ENCODE measurements around the gene FMO3. TPM values are rescaled to one million over a fixed set of nuclear protein-coding genes. Genes with fewer than 3 reads are reported as not detected.

Gene FMO3
- total RNA-seq (0.19 TPM), polyA plus RNA-seq (2.5 TPM)
- long read RNA-seq, donor 1 = 0 reads
- long read RNA-seq, donor 2 = 0 reads
- long read RNA-seq, donor 3 = 0 reads
- long read RNA-seq, donor 4 = 0 reads
- long read RNA-seq, donor 5 = 0 reads
- long read RNA-seq, donor 6 = 0 reads
- long read RNA-seq, donor 7 = 0 reads
- long read RNA-seq, donor 8 = 0 reads
- long read RNA-seq, donor 9 = 0 reads
- long read RNA-seq, donor 10 = 0 reads

- no peaks in the 10 kb centered on the region for H3K27me3 ChIP-seq (ENCODE audit: control insufficient read depth in 2 of 2, insufficient read depth in 1 of 2, low read length in 1 of 2)
- 85% methylated on average over 5 of the region's 5 CpGs for WGBS
Observed at GRCh38 chr1:171090604-171091003, at the start of gene FMO3. Gene FMO3, plus strand, starts transcription at chr1:171090905. Its CDS starts 1,754 bp downstream, at chr1:171092659.

DNA sequence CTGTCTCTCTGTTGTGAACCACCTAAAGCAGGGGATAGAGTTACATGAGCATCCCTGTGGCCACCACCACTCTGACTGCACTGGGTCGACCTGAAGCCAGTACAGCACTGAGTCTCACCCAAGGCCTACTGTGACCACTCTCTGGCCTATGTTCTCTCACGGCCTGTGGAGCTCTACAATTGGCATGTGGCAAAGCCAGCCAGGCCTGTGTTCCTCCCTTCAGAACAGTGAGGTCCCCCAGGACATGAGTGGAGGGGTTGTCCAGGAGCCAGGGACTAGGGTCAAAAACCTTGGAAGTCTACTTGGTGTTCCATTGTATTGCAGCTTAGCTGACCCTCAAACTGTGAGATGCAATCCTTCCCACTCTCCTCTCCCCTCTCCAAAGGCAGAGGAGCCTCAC is 42.7 kb upstream of the FMO3 start:
- Histone ChIP-seq H3K27me3 (ENCODE audit: control insufficient read depth in 2 of 2, insufficient read depth in 1 of 2, low read length in 1 of 2) (no peaks in the 10 kb centered on the region), H3K4me3 (ENCODE audit: low read length in 2 of 2) (no peak overlapping the region), H3K4me1 (ENCODE audit: control insufficient read depth in 2 of 2, insufficient read depth in 2 of 2, low read length in 2 of 2) (no peaks in the 10 kb centered on the region), H3K27ac (ENCODE audit: low read depth in 1 of 2, low read length in 1 of 2) (no peak overlapping the region), H3K36me3 (ENCODE audit: control insufficient read depth in 2 of 2, insufficient read depth in 2 of 2, low read length in 1 of 2) (no peaks in the 10 kb centered on the region), H3K9me3 (ENCODE audit: control insufficient read depth in 2 of 2, insufficient read depth in 1 of 2, low read length in 1 of 2) (peaks cover 0 to 16% of the 10 kb centered on the region in 2 donors)
- DNase-seq (ENCODE audit: low read depth in 6 of 9, low spot score in 9 of 9) = no peak
- WGBS = 84% methylated on average over 2 of the region's 2 CpGs

More at GRCh38 chr1:171090604-171091003, at the start of gene FMO3:
- Histone ChIP-seq H3K4me1 (ENCODE audit: control insufficient read depth in 2 of 2, insufficient read depth in 2 of 2, low read length in 2 of 2) (no peaks in the 10 kb centered on the region), H3K36me3 (ENCODE audit: control insufficient read depth in 2 of 2, insufficient read depth in 2 of 2, low read length in 1 of 2) (no peaks in the 10 kb centered on the region), H3K4me3 (ENCODE audit: low read length in 2 of 2) (no peak within 1 kb of the TSS), H3K27ac (ENCODE audit: low read depth in 1 of 2, low read length in 1 of 2) (no peak within 1 kb of the TSS), H3K9me3 (ENCODE audit: control insufficient read depth in 2 of 2, insufficient read depth in 1 of 2, low read length in 1 of 2) (no peaks in the 10 kb centered on the region)
- no peak for DNase-seq (ENCODE audit: low read depth in 6 of 9, low spot score in 9 of 9)

DNA sequence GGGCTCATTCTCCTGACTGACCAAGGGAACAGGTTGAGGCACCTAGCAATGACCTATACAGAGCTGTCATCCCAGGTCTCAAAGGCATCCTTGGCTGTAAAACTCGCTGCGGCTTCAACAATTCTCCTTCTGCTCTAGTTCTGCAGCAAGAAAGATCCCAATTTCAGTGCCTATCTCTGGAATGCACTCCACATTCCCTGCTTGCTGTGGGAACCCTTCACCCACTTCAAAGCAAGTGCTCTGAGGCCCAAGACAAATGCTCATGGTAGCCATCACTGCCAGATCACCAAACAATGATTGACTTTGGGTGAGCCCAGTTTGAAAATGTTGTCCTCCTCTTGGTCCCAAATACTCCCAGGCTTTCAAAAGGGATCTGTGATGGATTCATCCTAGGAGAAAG is 37.7 kb upstream of the FMO3 start:
- Histone ChIP-seq H3K27ac (ENCODE audit: low read depth in 1 of 2, low read length in 1 of 2) (no peak overlapping the region), H3K9me3 (ENCODE audit: control insufficient read depth in 2 of 2, insufficient read depth in 1 of 2, low read length in 1 of 2) (peaks cover 0 to 25% of the 10 kb centered on the region in 2 donors), H3K27me3 (ENCODE audit: control insufficient read depth in 2 of 2, insufficient read depth in 1 of 2, low read length in 1 of 2) (no peaks in the 10 kb centered on the region), H3K36me3 (ENCODE audit: control insufficient read depth in 2 of 2, insufficient read depth in 2 of 2, low read length in 1 of 2) (no peaks in the 10 kb centered on the region), H3K4me3 (ENCODE audit: low read length in 2 of 2) (no peak overlapping the region), H3K4me1 (ENCODE audit: control insufficient read depth in 2 of 2, insufficient read depth in 2 of 2, low read length in 2 of 2) (no peaks in the 10 kb centered on the region)
- no peak for DNase-seq (ENCODE audit: low read depth in 6 of 9, low spot score in 9 of 9)
- WGBS = 100% methylated on average over 2 of the region's 2 CpGs

GRCh38 chr1:171055966-171056643 is 34.6 kb upstream of the FMO3 start:
- WGBS = 93% methylated on average over 3 of the region's 3 CpGs
- no peaks in the 10 kb centered on the region for H3K4me1 ChIP-seq (ENCODE audit: control insufficient read depth in 2 of 2, insufficient read depth in 2 of 2, low read length in 2 of 2)
- H3K4me3 ChIP-seq (ENCODE audit: low read length in 2 of 2) = no peak overlapping the region
- no peaks in the 10 kb centered on the region for H3K27me3 ChIP-seq (ENCODE audit: control insufficient read depth in 2 of 2, insufficient read depth in 1 of 2, low read length in 1 of 2)
- no peaks in the 10 kb centered on the region for H3K36me3 ChIP-seq (ENCODE audit: control insufficient read depth in 2 of 2, insufficient read depth in 2 of 2, low read length in 1 of 2)
- no peak for DNase-seq (ENCODE audit: low read depth in 6 of 9, low spot score in 9 of 9)
- H3K9me3 ChIP-seq (ENCODE audit: control insufficient read depth in 2 of 2, insufficient read depth in 1 of 2, low read length in 1 of 2) = peaks cover 0 to 16% of the 10 kb centered on the region in 2 donors
- H3K27ac ChIP-seq (ENCODE audit: low read depth in 1 of 2, low read length in 1 of 2) = no peak overlapping the region

DNA sequence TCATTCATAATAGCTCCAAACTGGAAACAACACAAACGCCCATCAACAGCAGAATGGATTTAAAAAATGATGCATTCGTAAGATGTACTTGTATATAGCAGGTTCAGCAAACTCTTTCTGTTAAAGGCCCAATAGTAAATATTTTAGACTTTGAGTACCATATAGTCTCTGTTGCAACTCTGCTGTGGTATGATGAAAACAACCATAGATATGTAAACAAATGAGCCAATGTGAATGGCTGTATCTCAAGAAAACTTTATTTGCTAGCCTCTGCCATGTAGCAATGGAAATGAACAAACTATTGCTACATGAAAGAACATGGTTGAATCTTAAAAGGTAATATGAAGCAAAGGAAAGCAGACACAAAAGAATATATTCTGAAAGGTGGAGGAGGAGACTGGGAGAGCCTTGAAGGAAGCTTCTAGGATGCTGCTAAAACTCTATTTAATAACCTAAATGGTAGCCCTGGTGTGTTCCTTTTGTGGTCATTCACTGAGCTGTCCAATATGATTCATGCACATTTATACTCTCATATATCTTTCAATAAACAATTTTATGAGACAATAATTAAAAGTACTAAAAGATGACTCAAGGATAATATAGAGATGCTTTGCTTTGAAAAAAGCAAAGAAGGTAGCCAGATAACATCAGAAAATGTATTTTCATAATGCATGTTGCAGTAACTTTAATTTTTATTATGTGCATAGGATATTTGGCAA is 29.1 kb upstream of the FMO3 start:
- Histone ChIP-seq H3K27me3 (ENCODE audit: control insufficient read depth in 2 of 2, insufficient read depth in 1 of 2, low read length in 1 of 2) (no peaks in the 10 kb centered on the region), H3K9me3 (ENCODE audit: control insufficient read depth in 2 of 2, insufficient read depth in 1 of 2, low read length in 1 of 2) (no peaks in the 10 kb centered on the region), H3K36me3 (ENCODE audit: control insufficient read depth in 2 of 2, insufficient read depth in 2 of 2, low read length in 1 of 2) (no peaks in the 10 kb centered on the region), H3K27ac (ENCODE audit: low read depth in 1 of 2, low read length in 1 of 2) (no peak overlapping the region), H3K4me3 (ENCODE audit: low read length in 2 of 2) (no peak overlapping the region), H3K4me1 (ENCODE audit: control insufficient read depth in 2 of 2, insufficient read depth in 2 of 2, low read length in 2 of 2) (no peaks in the 10 kb centered on the region)
- 85% methylated on average over 2 of the region's 2 CpGs for WGBS
- no peak for DNase-seq (ENCODE audit: low read depth in 6 of 9, low spot score in 9 of 9)

- no peak for DNase-seq (ENCODE audit: low read depth in 6 of 9, low spot score in 9 of 9)
- 91% methylated on average over 4 of the region's 4 CpGs for WGBS
- H3K4me1 ChIP-seq (ENCODE audit: control insufficient read depth in 2 of 2, insufficient read depth in 2 of 2, low read length in 2 of 2) = no peaks in the 10 kb centered on the region
- no peak overlapping the region for H3K4me3 ChIP-seq (ENCODE audit: low read length in 2 of 2)
- no peaks in the 10 kb centered on the region for H3K36me3 ChIP-seq (ENCODE audit: control insufficient read depth in 2 of 2, insufficient read depth in 2 of 2, low read length in 1 of 2)
- no peak overlapping the region for H3K27ac ChIP-seq (ENCODE audit: low read depth in 1 of 2, low read length in 1 of 2)
- H3K9me3 ChIP-seq (ENCODE audit: control insufficient read depth in 2 of 2, insufficient read depth in 1 of 2, low read length in 1 of 2) = no peaks in the 10 kb centered on the region
- no peaks in the 10 kb centered on the region for H3K27me3 ChIP-seq (ENCODE audit: control insufficient read depth in 2 of 2, insufficient read depth in 1 of 2, low read length in 1 of 2)
Observed at GRCh38 chr1:171062902-171063301, 27.8 kb upstream of the FMO3 start.

GRCh38 chr1:171075041-171075440 is 15.7 kb upstream of the FMO3 start:
- Histone ChIP-seq H3K4me3 (ENCODE audit: low read length in 2 of 2) (no peak overlapping the region), H3K36me3 (ENCODE audit: control insufficient read depth in 2 of 2, insufficient read depth in 2 of 2, low read length in 1 of 2) (no peaks in the 10 kb centered on the region), H3K9me3 (ENCODE audit: control insufficient read depth in 2 of 2, insufficient read depth in 1 of 2, low read length in 1 of 2) (no peaks in the 10 kb centered on the region), H3K27ac (ENCODE audit: low read depth in 1 of 2, low read length in 1 of 2) (no peak overlapping the region), H3K4me1 (ENCODE audit: control insufficient read depth in 2 of 2, insufficient read depth in 2 of 2, low read length in 2 of 2) (no peaks in the 10 kb centered on the region), H3K27me3 (ENCODE audit: control insufficient read depth in 2 of 2, insufficient read depth in 1 of 2, low read length in 1 of 2) (no peaks in the 10 kb centered on the region)
- WGBS = 70% methylated on average over 3 of the region's 3 CpGs
- no peak for DNase-seq (ENCODE audit: low read depth in 6 of 9, low spot score in 9 of 9)

DNA sequence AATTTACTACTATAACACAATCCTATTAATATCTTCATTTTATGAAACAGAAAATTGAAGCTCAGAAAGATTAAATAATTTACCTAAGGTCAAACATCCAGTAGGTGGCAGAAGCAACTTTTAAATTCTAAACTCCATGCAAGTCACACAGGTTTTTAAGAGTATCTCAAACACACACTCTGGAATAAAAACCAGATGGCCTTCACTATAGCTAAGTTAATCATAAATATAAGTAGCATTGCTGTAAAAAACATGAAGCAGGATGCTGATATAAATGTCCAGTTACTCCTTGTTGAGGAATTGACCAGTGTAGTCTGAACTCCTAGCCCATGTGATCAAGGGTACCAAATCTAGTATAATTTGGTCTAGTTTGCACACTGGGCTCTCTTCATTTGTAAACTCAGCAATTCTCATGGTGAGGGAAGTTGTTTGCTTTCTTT is 9.4 kb upstream of the FMO3 start:
- no peak overlapping the region for H3K27ac ChIP-seq (ENCODE audit: low read depth in 1 of 2, low read length in 1 of 2)
- no peaks in the 10 kb centered on the region for H3K4me1 ChIP-seq (ENCODE audit: control insufficient read depth in 2 of 2, insufficient read depth in 2 of 2, low read length in 2 of 2)

DNA sequence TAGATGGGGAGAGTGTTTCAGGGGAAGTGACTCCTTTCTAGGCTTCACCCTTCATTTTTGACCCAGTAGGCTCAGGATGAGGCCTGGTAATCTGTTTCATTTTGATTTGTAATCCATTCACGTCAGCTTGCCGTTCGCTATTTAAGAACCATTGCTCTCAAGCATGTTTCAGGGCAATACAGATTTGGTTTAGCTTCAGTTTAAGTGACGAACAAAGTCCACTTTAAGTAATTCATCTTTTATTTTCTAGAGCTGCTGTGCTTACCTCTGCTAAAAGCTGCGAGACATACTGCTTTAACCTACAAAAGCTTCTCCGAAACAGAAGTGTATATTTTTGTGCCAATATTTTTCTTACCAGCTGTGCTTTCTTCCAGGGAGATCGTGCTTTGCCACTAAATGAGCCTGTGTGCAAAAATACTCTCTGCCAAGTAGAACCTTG is 8.9 kb upstream of the FMO3 start:
- 94% methylated on average over 7 of the region's 7 CpGs for WGBS
- Histone ChIP-seq H3K9me3 (ENCODE audit: control insufficient read depth in 2 of 2, insufficient read depth in 1 of 2, low read length in 1 of 2) (no peaks in the 10 kb centered on the region), H3K27ac (ENCODE audit: low read depth in 1 of 2, low read length in 1 of 2) (no peak overlapping the region), H3K4me1 (ENCODE audit: control insufficient read depth in 2 of 2, insufficient read depth in 2 of 2, low read length in 2 of 2) (no peaks in the 10 kb centered on the region), H3K36me3 (ENCODE audit: control insufficient read depth in 2 of 2, insufficient read depth in 2 of 2, low read length in 1 of 2) (no peaks in the 10 kb centered on the region), H3K4me3 (ENCODE audit: low read length in 2 of 2) (no peak overlapping the region), H3K27me3 (ENCODE audit: control insufficient read depth in 2 of 2, insufficient read depth in 1 of 2, low read length in 1 of 2) (no peaks in the 10 kb centered on the region)
- no peak for DNase-seq (ENCODE audit: low read depth in 6 of 9, low spot score in 9 of 9)

More for the DNA sequence above, 9.4 kb upstream of the FMO3 start:
- Histone ChIP-seq H3K36me3 (ENCODE audit: control insufficient read depth in 2 of 2, insufficient read depth in 2 of 2, low read length in 1 of 2) (no peaks in the 10 kb centered on the region), H3K9me3 (ENCODE audit: control insufficient read depth in 2 of 2, insufficient read depth in 1 of 2, low read length in 1 of 2) (no peaks in the 10 kb centered on the region), H3K27me3 (ENCODE audit: control insufficient read depth in 2 of 2, insufficient read depth in 1 of 2, low read length in 1 of 2) (no peaks in the 10 kb centered on the region), H3K4me3 (ENCODE audit: low read length in 2 of 2) (no peak overlapping the region)
- DNase-seq (ENCODE audit: low read depth in 6 of 9, low spot score in 9 of 9) = no peak
